Osteoblast (primary cell): ENCODE measurements around the gene IRX4. TPM values are rescaled to one million over a fixed set of nuclear protein-coding genes. Genes with fewer than 3 reads are reported as not detected.
A peak's percentile ranks its signal among the peaks of the same experiment; 100 is the strongest.

Source experiments
- DNase-seq: peaks from one replicate; pipeline ENCODE4 v3.0.0; 2011; ENCODE audit warnings: low spot score, mixed read lengths; ENCODE audit not compliant: insufficient read length; ENCODE audit errors: missing footprints
- H2AFZ ChIP-seq: 2 replicates; pipeline ENCODE4 v1.6.0; 2011; ENCODE audit warnings: mild to moderate bottlenecking, low read length
- H3K27ac ChIP-seq: 2 replicates; pipeline ENCODE4 v1.5.1; 2011; ENCODE audit warnings: mild to moderate bottlenecking, low read depth, low read length, moderate library complexity
- H3K27me3 ChIP-seq: 2 replicates; pipeline ENCODE4 v1.6.0; 2012; ENCODE audit warnings: mild to moderate bottlenecking, control low read depth, inconsistent platforms, low read length, moderate library complexity; ENCODE audit not compliant: insufficient read depth
- H3K36me3 ChIP-seq: 2 replicates; pipeline ENCODE4 v1.5.1; 2011; ENCODE audit warnings: mild to moderate bottlenecking, low read length, control low read depth, moderate library complexity; ENCODE audit not compliant: insufficient read depth
- H3K4me1 ChIP-seq: 2 replicates; pipeline ENCODE4 v1.5.1; 2011; ENCODE audit warnings: mild to moderate bottlenecking, low read length, control low read depth, moderate library complexity; ENCODE audit not compliant: insufficient read depth
- H3K4me2 ChIP-seq: 2 replicates; pipeline ENCODE4 v1.6.0; 2011; ENCODE audit warnings: mild to moderate bottlenecking, low read length; ENCODE audit not compliant: insufficient read depth
- H3K4me3 ChIP-seq: fragments of 200-600 bp; sonication (generic); 3 replicates; pipeline ENCODE4 v1.5.1; 2012; ENCODE audit warnings: mild to moderate bottlenecking, low read length, inconsistent platforms; ENCODE audit not compliant: insufficient read depth
- H3K79me2 ChIP-seq: 2 replicates; pipeline ENCODE4 v1.6.0; 2012; ENCODE audit warnings: mild to moderate bottlenecking, low read length, control low read depth, inconsistent platforms; ENCODE audit not compliant: insufficient read depth
- H3K9me3 ChIP-seq: 2 replicates; pipeline ENCODE4 v1.5.1; 2011; ENCODE audit warnings: low read depth, low read length, control low read depth
- H4K20me1 ChIP-seq: 2 replicates; pipeline ENCODE4 v1.6.0; 2012; ENCODE audit warnings: mild to moderate bottlenecking, low read length, control low read depth; ENCODE audit not compliant: insufficient read depth
- CTCF ChIP-seq: IDR thresholded peaks from 2 replicates; pipeline ENCODE4 v1.5.1; 2011; ENCODE audit warnings: mild to moderate bottlenecking, low read depth, low read length, moderate library complexity; ENCODE audit errors: extremely low read depth
- total RNA-seq: library from RNA; depleted of rRNA; stranded (reverse); fragments of >200 nt; gene quantifications from 2 replicates; pipeline ENCODE4 v1.2.3, GENCODE V29; 2012

Gene IRX4
- total RNA-seq, 1 donor = not detected

DNA sequence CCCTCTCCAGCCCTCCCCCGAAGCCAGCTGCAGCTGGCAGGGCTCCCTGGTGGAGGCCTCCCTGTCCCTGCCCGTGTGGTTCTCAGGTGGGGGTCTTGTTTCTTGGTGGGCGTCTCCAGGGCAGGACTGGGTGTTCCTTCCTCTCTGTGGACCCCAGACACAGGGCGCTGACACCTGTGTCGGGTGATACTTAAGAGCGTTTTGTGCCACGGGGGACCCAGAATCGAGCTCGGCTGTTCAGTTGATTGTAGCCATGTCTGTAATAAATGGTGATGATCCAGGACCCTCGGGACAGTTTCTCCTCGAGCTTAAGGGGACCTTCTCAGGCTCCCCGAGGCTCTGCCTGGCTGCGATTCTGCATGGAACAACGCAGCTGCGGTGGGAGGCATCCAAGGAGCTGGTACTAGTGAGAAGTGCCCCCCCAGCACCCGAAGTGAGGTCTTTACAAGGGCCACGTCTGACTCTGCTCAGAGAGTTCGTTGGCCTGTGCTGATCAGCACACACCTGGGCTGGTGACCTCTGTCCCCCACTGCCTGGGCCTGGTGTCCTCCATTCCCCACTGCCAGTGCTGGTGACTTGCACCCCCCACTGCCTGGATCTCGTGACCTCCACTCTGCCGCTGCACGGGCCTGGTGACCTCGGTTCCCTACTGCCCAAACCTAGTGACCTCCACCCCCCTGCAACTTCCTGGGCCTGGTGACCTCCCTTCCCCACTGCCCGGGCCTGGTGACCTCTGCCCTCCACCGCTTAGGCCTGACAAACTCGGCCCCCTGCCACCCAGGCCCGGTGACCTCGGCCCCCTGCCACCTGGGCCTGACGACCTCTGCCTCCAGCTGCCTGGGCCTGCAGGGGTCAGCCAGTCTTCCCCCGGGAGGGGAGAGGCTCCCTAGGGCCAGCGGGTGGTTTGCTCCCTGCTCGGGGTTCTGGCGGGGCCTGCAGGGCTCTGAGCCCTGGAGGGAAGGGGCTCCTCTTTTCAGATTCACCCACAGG, 45.5 kb downstream of the IRX4 start:
- no peak overlapping the region for H3K27ac ChIP-seq
- no peaks in the 10 kb centered on the region for H3K9me3 ChIP-seq
- TF ChIP-seq CTCF = no peak
- peaks cover 22% of the 10 kb centered on the region for H3K27me3 ChIP-seq
- no peaks in the 10 kb centered on the region for H3K36me3 ChIP-seq
- no peak overlapping the region for H3K4me2 ChIP-seq
- no peak overlapping the region for H3K4me3 ChIP-seq
- no peaks in the 10 kb centered on the region for H4K20me1 ChIP-seq
- no peak overlapping the region for H2AFZ ChIP-seq
- H3K79me2 ChIP-seq = no peaks in the 10 kb centered on the region
- no peaks in the 10 kb centered on the region for H3K4me1 ChIP-seq
- DNase-seq = peak; percentile 54

GRCh38 chr5:1836176-1836890, 46.4 kb downstream of the IRX4 start:
- Histone ChIP-seq H3K9me3 (no peaks in the 10 kb centered on the region), H3K4me3 (no peak overlapping the region), H3K27me3 (peaks cover 29% of the 10 kb centered on the region), H3K79me2 (no peaks in the 10 kb centered on the region), H3K4me1 (no peaks in the 10 kb centered on the region), H3K4me2 (no peak overlapping the region), H3K36me3 (no peaks in the 10 kb centered on the region), H4K20me1 (no peaks in the 10 kb centered on the region), H3K27ac (no peak overlapping the region), H2AFZ (no peak overlapping the region)
- no peak for TF ChIP-seq CTCF
- DNase-seq = peak; percentile 52

DNA sequence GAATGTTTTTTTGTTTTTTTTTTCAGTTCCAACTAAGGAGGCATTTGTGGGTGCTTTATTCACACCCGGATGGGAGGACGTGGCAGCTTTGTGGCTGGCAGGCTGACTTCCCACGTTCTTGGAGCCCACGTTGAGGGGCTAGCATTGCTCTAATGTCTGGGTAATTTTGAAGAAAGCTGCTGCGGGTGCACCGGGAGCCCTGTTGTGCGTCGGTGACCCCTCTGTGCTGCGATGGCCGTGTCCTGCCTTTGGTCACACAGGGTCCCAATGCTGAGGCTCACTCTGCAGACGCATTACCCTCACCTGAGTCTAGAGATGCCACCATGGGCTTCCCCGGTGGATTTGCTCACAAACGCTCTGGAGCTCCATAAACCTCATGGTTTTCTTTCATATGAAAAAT, 47.3 kb downstream of the IRX4 start:
- no peaks in the 10 kb centered on the region for H3K9me3 ChIP-seq
- H2AFZ ChIP-seq = no peak overlapping the region
- no peaks in the 10 kb centered on the region for H3K36me3 ChIP-seq
- peaks cover 34% of the 10 kb centered on the region for H3K27me3 ChIP-seq
- peak; percentile 29 for DNase-seq
- no peak overlapping the region for H3K4me3 ChIP-seq
- no peaks in the 10 kb centered on the region for H4K20me1 ChIP-seq
- no peaks in the 10 kb centered on the region for H3K4me1 ChIP-seq
- H3K79me2 ChIP-seq = no peaks in the 10 kb centered on the region
- no peak for TF ChIP-seq CTCF
- H3K4me2 ChIP-seq = no peak overlapping the region
- H3K27ac ChIP-seq = no peak overlapping the region
